ENCODE data around the gene PCDHGC4.

DNA sequence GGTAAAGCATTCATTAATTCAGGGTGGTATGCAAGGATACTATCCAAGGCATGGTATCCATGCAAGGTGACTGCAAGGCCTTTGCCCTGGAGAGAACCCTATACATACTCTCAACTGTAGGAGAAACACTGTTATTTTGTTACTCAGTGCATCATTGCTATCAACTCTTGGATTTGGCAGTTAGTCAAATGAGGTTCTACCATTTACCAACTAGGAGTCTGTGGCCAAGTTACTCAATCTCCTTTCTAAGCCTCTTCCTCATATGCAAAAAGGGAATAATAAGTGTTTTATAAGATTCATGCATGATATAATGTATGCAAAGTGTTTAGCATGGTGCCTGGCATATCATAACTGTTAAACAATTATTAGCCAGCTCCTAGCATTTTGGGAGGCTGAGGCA, 5.1 kb upstream of the PCDHGC4 start:
- TF ChIP-seq, protein P1, sequence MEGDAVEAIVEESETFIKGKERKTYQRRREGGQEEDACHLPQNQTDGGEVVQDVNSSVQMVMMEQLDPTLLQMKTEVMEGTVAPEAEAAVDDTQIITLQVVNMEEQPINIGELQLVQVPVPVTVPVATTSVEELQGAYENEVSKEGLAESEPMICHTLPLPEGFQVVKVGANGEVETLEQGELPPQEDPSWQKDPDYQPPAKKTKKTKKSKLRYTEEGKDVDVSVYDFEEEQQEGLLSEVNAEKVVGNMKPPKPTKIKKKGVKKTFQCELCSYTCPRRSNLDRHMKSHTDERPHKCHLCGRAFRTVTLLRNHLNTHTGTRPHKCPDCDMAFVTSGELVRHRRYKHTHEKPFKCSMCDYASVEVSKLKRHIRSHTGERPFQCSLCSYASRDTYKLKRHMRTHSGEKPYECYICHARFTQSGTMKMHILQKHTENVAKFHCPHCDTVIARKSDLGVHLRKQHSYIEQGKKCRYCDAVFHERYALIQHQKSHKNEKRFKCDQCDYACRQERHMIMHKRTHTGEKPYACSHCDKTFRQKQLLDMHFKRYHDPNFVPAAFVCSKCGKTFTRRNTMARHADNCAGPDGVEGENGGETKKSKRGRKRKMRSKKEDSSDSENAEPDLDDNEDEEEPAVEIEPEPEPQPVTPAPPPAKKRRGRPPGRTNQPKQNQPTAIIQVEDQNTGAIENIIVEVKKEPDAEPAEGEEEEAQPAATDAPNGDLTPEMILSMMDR (conservative IDR thresholded peaks at IDR 0.05; ENCODE audit: low read depth, low read length) = no peak
- TF ChIP-seq EZH2 (IDR thresholded peaks at IDR 0.05; ENCODE audit: borderline replicate concordance, low read depth, low read length, poor library complexity, severe bottlenecking) = no peak

Measured in A673 (cell line).